Muscle layer of duodenum (tissue), 2 donors: ENCODE data around the gene IPO4.
A peak's percentile ranks its signal among the peaks of the same experiment; 100 is the strongest.

ENCODE experiments used
- H3K27ac ChIP-seq: one replicate; pipeline ENCODE4 v1.7.0; 2013; ENCODE audit warnings: mild to moderate bottlenecking, low read length
- H3K27me3 ChIP-seq: one replicate; pipeline ENCODE4 v1.7.0; 2013; ENCODE audit warnings: low read depth, mild to moderate bottlenecking, control low read depth, low read length
- H3K36me3 ChIP-seq, 2 donors: one replicate each; pipeline ENCODE4 v1.7.0; 2013; ENCODE audit warnings: low read length in 2 of 2, control low read depth in 1 of 2, mild to moderate bottlenecking in 1 of 2; ENCODE audit not compliant: insufficient read depth in 2 of 2, control insufficient read depth in 1 of 2
- H3K4me1 ChIP-seq, 2 donors: one replicate each; pipeline ENCODE4 v1.7.0; 2013; ENCODE audit warnings: low read length in 2 of 2, mild to moderate bottlenecking in 2 of 2, control low read depth in 1 of 2, moderate library complexity in 1 of 2; ENCODE audit not compliant: insufficient read depth in 2 of 2, control insufficient read depth in 1 of 2
- H3K4me3 ChIP-seq, 2 donors: one replicate each; pipeline ENCODE4 v1.7.0; 2013; ENCODE audit warnings: low read length in 2 of 2, low read depth in 1 of 2, mild to moderate bottlenecking in 1 of 2
- H3K9me3 ChIP-seq, 2 donors: one replicate each; pipeline ENCODE4 v1.7.0; 2013; ENCODE audit warnings: low read length in 2 of 2, control low read depth in 1 of 2, mild to moderate bottlenecking in 1 of 2; ENCODE audit not compliant: control insufficient read depth in 1 of 2
- donor health status: healthy.

The IPO4 gene

GRCh38 chr14:24150567-24150966 lies 38.0 kb downstream of the IPO4 start:
- no peaks in the 10 kb centered on the region for H3K9me3 ChIP-seq
- H3K36me3 ChIP-seq, result peaks cover 40 to 56% of the 10 kb centered on the region in 2 donors
- no peaks in the 10 kb centered on the region for H3K27me3 ChIP-seq
- H3K4me1 ChIP-seq, result peaks cover 12 to 24% of the 10 kb centered on the region in 2 donors
- no peak overlapping the region for H3K27ac ChIP-seq
- H3K4me3 ChIP-seq, result no peak overlapping the region

- Histone ChIP-seq H3K4me3 (no peak overlapping the region), H3K27me3 (no peaks in the 10 kb centered on the region), H3K9me3 (no peaks in the 10 kb centered on the region), H3K27ac (no peak overlapping the region), H3K4me1 (peaks cover 16 to 29% of the 10 kb centered on the region in 2 donors), H3K36me3 (peaks cover 35 to 51% of the 10 kb centered on the region in 2 donors)
Measured at GRCh38 chr14:24150061-24150460, 38.6 kb downstream of the IPO4 start.

GRCh38 chr14:24149302-24149969 lies 39.2 kb downstream of the IPO4 start:
- peaks cover 29 to 44% of the 10 kb centered on the region in 2 donors for H3K36me3 ChIP-seq
- H3K9me3 ChIP-seq, result no peaks in the 10 kb centered on the region
- H3K27me3 ChIP-seq, result no peaks in the 10 kb centered on the region
- H3K4me1 ChIP-seq, result peaks cover 16 to 29% of the 10 kb centered on the region in 2 donors
- H3K4me3 ChIP-seq, result no peak overlapping the region
- no peak overlapping the region for H3K27ac ChIP-seq

- no peaks in the 10 kb centered on the region for H3K27me3 ChIP-seq
- H3K36me3 ChIP-seq, result peaks cover 39 to 40% of the 10 kb centered on the region in 2 donors
- H3K27ac ChIP-seq, result peak overlapping the region; percentile 64
- H3K4me1 ChIP-seq, result peaks cover 16 to 29% of the 10 kb centered on the region in 2 donors
- H3K4me3 ChIP-seq, result peak overlapping the region; percentile 80 to 94
- H3K9me3 ChIP-seq, result no peaks in the 10 kb centered on the region
Measured at GRCh38 chr14:24147761-24148428, 40.7 kb downstream of the IPO4 start.

GRCh38 chr14:24146978-24147760 lies 41.4 kb downstream of the IPO4 start, which contains the start of gene RNF31:
Gene RNF31 (plus strand): TSS chr14:24147498. CDS start chr14:24147699, 201 bp downstream.
- Histone ChIP-seq H3K27ac (peak within 1 kb of the TSS; percentile 90), H3K36me3 (peaks cover 33 to 40% of the 10 kb centered on the region in 2 donors), H3K27me3 (no peaks in the 10 kb centered on the region), H3K4me1 (peaks cover 16 to 32% of the 10 kb centered on the region in 2 donors), H3K9me3 (no peaks in the 10 kb centered on the region), H3K4me3 (peak within 1 kb of the TSS; percentile 80 to 94)

GRCh38 chr14:24146453-24146977 lies 42.1 kb downstream of the IPO4 start, which contains the start of gene PSME2:
Gene PSME2 (minus strand): TSS chr14:24146610. CDS start chr14:24146581, 29 bp downstream.
- Histone ChIP-seq H3K36me3 (peaks cover 27 to 34% of the 10 kb centered on the region in 2 donors), H3K27me3 (no peaks in the 10 kb centered on the region), H3K4me3 (peak within 1 kb of the TSS; percentile 80 to 94), H3K9me3 (no peaks in the 10 kb centered on the region), H3K4me1 (peaks cover 16 to 37% of the 10 kb centered on the region in 2 donors), H3K27ac (peak within 1 kb of the TSS; percentile 90)

GRCh38 chr14:24145690-24146452 lies 42.7 kb downstream of the IPO4 start:
- Histone ChIP-seq H3K9me3 (no peaks in the 10 kb centered on the region), H3K36me3 (peaks cover 21 to 28% of the 10 kb centered on the region in 2 donors), H3K4me3 (peak overlapping the region; percentile 80 to 94), H3K27me3 (no peaks in the 10 kb centered on the region), H3K4me1 (peaks cover 16 to 37% of the 10 kb centered on the region in 2 donors), H3K27ac (peak overlapping the region; percentile 90)

- no peaks in the 10 kb centered on the region for H3K27me3 ChIP-seq
- peak overlapping the region; percentile 80 to 94 for H3K4me3 ChIP-seq
- peaks cover 16 to 43% of the 10 kb centered on the region in 2 donors for H3K4me1 ChIP-seq
- H3K9me3 ChIP-seq, result no peaks in the 10 kb centered on the region
- H3K27ac ChIP-seq, result peak overlapping the region; percentile 90
- H3K36me3 ChIP-seq, result peaks cover 14 to 21% of the 10 kb centered on the region in 2 donors
Measured at GRCh38 chr14:24145219-24145618, 43.4 kb downstream of the IPO4 start.

- Histone ChIP-seq H3K36me3 (peaks cover 7 to 16% of the 10 kb centered on the region in 2 donors), H3K27me3 (no peaks in the 10 kb centered on the region), H3K4me1 (peaks cover 16 to 47% of the 10 kb centered on the region in 2 donors), H3K27ac (peak overlapping the region; percentile 21), H3K9me3 (no peaks in the 10 kb centered on the region), H3K4me3 (no peak overlapping the region)
Measured at GRCh38 chr14:24144451-24144850, 44.2 kb downstream of the IPO4 start.

- peaks cover 14 to 47% of the 10 kb centered on the region in 2 donors for H3K4me1 ChIP-seq
- H3K27ac ChIP-seq, result no peak overlapping the region
- H3K4me3 ChIP-seq, result no peak overlapping the region
- no peaks in the 10 kb centered on the region for H3K9me3 ChIP-seq
- peaks cover 14 to 23% of the 10 kb centered on the region in 2 donors for H3K36me3 ChIP-seq
- H3K27me3 ChIP-seq, result no peaks in the 10 kb centered on the region
Measured at GRCh38 chr14:24143511-24143910, 45.1 kb downstream of the IPO4 start.
